ENCODE measurements around the gene PLG. TPM values are rescaled to one million over a fixed set of nuclear protein-coding genes. Genes with fewer than 3 reads are reported as not detected.
"Not testable (repeated sequence)": the region's sequence is repeated elsewhere in the genome, so short reads cannot be mapped to it uniquely, and the experiment has no call there.

Gene PLG
- total RNA-seq, 2 donors from 2014 or later: not detected

DNA sequence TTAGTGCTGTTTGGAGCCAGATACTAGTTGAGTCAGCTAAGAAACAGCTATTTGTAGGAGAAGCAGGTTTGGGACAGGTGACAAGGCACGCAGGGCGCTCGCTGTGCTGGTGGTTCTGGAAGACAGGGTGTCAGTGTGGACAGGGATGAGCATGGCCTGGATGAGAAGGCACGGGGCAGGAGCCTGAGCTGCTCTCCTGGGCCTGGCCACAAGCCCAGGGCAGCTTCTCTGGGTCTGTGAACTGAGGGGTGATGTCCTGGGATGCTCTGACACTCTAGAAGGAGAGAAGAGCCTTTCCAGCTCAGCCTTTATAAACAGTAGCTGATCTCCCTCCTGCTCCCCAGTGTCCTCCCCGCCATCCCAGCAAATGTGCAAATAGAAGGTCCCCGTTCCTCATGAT lies 37.9 kb downstream of the PLG start:
- Mint-ChIP-seq H3K9me3 (no peaks in the 10 kb centered on the region), H3K27me3 (peaks cover 6% of the 10 kb centered on the region), H3K36me3 (ENCODE audit: low read depth) (no peaks in the 10 kb centered on the region), H3K27ac (no peak overlapping the region), H3K4me1 (no peaks in the 10 kb centered on the region), H3K4me3 (no peak overlapping the region)
- ATAC-seq (replicated peaks): no peak

DNA sequence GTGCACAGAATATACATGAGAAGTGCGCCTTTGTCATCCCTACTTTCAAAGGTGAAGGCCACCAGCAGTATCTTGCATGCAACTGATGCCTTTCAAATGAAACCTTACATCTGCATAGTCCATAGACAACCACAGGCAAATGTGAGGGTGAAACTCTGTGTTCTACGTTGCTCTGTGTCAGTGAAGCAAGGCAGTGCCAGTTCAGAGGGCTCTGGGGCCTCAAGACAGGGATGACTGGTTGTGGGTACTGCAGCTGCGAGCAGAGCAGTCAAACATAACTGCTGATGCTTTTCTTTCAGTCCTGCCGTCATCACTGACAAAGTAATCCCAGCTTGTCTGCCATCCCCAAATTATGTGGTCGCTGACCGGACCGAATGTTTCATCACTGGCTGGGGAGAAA lies 39.0 kb downstream of the PLG start:
- ATAC-seq (replicated peaks): peak; percentile 84
- H3K27ac Mint-ChIP-seq; H3K9me3 Mint-ChIP-seq; H3K4me3 Mint-ChIP-seq; H3K4me1 Mint-ChIP-seq; H3K36me3 Mint-ChIP-seq (ENCODE audit: low read depth): not testable (repeated sequence)
- peaks cover 13% of the 10 kb centered on the region for H3K27me3 Mint-ChIP-seq

DNA sequence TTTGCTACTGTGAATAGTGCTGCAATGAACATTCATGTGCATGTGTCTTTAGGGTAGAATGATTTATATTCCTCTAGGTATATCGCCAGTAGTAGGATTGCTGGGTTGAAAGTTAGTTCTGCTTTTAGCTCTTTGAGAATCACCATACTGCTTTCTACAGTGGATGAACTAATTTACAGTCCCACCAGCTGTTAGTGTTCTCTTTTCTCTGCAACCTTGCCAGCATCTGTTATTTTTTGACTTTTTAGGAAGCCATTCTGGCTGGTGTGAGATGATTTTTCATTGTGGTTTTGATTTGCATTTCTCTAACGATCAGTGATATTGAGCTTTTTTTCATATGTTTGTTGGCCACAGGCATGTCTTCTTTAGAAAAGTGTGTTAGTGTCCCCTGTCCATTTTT lies 40.0 kb downstream of the PLG start:
- Mint-ChIP-seq H3K9me3 (no peaks in the 10 kb centered on the region), H3K27ac (no peak overlapping the region), H3K4me1 (no peaks in the 10 kb centered on the region), H3K4me3 (no peak overlapping the region), H3K27me3 (peaks cover 14% of the 10 kb centered on the region), H3K36me3 (ENCODE audit: low read depth) (no peaks in the 10 kb centered on the region)
- no peak for ATAC-seq (replicated peaks)

DNA sequence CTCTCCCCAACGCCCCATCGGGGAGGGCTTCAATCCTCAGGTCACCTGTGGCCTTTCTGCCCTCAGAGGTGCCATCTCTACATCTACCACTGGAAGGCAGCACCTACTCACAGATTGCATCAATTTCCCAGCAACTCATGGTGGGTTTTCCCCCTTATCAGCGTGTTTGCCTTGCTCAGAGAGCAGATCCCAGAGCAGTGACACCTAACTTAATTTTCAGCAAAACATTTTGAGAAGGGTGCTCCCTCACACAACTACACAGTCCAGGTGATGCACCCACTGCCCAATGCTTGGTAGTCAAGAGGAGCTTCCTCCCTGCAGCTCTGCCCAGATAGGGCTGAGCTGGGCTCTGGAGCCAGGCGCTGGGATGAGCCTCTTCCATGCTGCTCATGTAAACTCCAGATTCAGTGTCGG lies 48.2 kb downstream of the PLG start:
- Mint-ChIP-seq H3K4me3 (no peak overlapping the region), H3K36me3 (ENCODE audit: low read depth) (no peaks in the 10 kb centered on the region), H3K9me3 (no peaks in the 10 kb centered on the region), H3K4me1 (no peaks in the 10 kb centered on the region), H3K27me3 (peaks cover 23% of the 10 kb centered on the region), H3K27ac (no peak overlapping the region)
- peak; percentile 31 for ATAC-seq (replicated peaks)

DNA sequence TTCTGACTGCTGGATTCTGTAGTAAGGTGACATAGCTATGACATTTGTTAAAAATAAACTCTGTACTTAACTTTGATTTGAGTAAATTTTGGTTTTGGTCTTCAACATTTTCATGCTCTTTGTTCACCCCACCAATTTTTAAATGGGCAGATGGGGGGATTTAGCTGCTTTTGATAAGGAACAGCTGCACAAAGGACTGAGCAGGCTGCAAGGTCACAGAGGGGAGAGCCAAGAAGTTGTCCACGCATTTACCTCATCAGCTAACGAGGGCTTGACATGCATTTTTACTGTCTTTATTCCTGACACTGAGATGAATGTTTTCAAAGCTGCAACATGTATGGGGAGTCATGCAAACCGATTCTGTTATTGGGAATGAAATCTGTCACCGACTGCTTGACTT lies 51.2 kb downstream of the PLG start:
- ATAC-seq (replicated peaks); H3K27ac Mint-ChIP-seq; H3K4me3 Mint-ChIP-seq; H3K4me1 Mint-ChIP-seq; H3K36me3 Mint-ChIP-seq (ENCODE audit: low read depth); H3K9me3 Mint-ChIP-seq: not testable (repeated sequence)
- H3K27me3 Mint-ChIP-seq: peaks cover 37% of the 10 kb centered on the region

DNA sequence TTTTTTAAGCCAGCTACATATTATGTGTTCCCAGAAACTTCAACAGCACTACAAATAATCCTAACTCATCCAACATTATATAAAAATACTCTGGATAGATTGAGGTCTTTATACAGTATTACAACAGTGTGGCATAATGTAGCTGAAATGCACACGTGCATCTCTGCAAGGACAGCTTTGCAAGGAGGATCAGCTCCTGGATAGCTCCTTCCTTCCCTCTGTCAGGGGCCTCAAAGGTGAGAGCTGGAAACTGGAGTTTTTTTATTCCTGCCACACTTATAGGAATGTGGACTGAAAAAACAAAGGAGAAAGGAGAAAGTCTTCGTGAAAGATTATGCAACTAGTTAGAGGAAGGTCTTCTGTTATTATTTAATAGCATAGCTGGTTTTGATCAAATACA lies 53.1 kb downstream of the PLG start:
- Mint-ChIP-seq H3K4me3 (no peak overlapping the region), H3K4me1 (no peaks in the 10 kb centered on the region), H3K9me3 (no peaks in the 10 kb centered on the region), H3K27ac (no peak overlapping the region), H3K27me3 (peaks cover 42% of the 10 kb centered on the region), H3K36me3 (ENCODE audit: low read depth) (no peaks in the 10 kb centered on the region)
- ATAC-seq (replicated peaks): no peak

DNA sequence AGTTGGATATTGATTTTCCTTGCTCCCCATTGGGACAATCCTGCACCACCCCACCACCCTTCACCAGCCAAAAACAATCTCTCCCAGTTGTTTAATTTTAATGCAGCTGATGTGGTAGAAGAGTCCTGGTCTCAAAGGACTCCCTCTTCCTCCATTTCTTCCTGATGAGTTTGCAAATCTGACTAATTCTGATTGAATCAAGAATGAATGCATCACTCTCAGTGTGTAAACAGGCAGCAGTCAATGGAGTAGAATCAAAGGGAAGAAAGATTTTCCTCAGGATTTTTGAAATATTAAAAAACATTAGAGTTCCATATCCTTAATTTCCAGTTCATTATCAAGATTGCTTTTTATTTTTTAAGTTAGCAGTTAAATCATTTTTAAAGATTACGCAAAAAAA lies 54.0 kb downstream of the PLG start:
- Mint-ChIP-seq H3K4me3 (no peak overlapping the region), H3K4me1 (no peaks in the 10 kb centered on the region), H3K9me3 (no peaks in the 10 kb centered on the region), H3K27me3 (peaks cover 42% of the 10 kb centered on the region), H3K36me3 (ENCODE audit: low read depth) (no peaks in the 10 kb centered on the region), H3K27ac (no peak overlapping the region)
- ATAC-seq (replicated peaks): no peak

DNA sequence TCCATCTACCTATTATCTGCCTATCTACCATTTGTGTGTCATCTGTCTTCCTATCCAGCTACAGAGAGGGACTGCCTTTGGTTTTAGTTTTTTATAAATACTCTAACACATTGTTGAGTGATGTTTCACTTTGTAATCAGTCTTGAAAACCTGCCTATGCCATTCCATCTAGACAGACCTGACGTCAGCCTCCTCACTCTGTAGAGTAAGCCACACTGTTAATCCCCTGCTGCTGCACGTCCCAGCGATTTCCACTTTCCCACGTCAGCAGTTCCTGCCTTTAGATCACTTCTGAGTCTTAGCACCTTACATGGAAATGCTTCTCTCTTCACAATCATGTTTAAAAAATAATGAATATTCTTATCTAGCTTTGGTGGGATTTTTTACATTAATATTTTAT lies 54.8 kb downstream of the PLG start:
- no peaks in the 10 kb centered on the region for H3K4me1 Mint-ChIP-seq
- no peak for ATAC-seq (replicated peaks)
- no peak overlapping the region for H3K27ac Mint-ChIP-seq
- H3K27me3 Mint-ChIP-seq: peaks cover 42% of the 10 kb centered on the region
- no peak overlapping the region for H3K4me3 Mint-ChIP-seq
- no peaks in the 10 kb centered on the region for H3K9me3 Mint-ChIP-seq
- H3K36me3 Mint-ChIP-seq (ENCODE audit: low read depth): no peaks in the 10 kb centered on the region

DNA sequence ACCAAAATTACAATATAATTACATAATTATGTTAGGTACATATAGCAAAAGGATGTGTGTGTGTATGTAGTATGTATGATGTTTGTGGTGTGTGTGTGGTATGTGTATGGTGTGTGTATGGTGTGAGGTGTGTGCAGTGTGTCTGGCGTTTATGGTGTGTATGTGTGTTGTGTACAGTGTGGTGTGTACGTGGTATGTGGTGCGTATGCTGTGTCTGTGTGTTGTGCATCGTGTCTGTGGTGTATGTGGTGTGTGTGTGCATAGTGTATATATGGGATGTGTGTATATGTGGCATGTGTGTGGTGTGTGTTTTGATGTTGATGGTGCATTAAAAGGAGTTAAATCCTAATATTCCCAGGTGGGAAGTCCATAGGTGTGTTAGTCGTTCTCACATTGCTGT lies 62.8 kb downstream of the PLG start:
- no peak overlapping the region for H3K27ac Mint-ChIP-seq
- no peaks in the 10 kb centered on the region for H3K4me1 Mint-ChIP-seq
- peaks cover 36% of the 10 kb centered on the region for H3K27me3 Mint-ChIP-seq
- no peaks in the 10 kb centered on the region for H3K36me3 Mint-ChIP-seq (ENCODE audit: low read depth)
- H3K4me3 Mint-ChIP-seq: no peak overlapping the region
- H3K9me3 Mint-ChIP-seq: peaks cover 6% of the 10 kb centered on the region
- no peak for ATAC-seq (replicated peaks)

DNA sequence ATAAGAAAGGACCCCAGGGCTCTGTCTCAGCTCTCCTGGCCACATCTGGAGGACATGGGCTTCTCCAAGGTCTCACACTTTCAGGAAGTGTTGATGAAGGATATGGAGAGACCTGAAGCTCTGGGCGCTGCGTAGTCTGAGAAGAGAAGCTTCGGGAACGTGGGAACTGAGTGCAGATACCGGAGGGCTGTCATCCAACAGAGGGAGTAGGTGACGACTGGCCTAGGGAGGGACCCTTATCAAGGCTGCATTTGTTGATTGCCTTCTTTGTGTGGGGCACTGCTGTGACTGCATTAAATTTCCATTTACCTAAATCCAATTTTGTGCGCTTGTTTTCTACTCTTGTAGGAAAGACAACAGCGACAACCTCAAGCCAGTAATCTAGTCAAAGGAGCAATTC lies 63.4 kb downstream of the PLG start:
- H3K27me3 Mint-ChIP-seq: peaks cover 39% of the 10 kb centered on the region

DNA sequence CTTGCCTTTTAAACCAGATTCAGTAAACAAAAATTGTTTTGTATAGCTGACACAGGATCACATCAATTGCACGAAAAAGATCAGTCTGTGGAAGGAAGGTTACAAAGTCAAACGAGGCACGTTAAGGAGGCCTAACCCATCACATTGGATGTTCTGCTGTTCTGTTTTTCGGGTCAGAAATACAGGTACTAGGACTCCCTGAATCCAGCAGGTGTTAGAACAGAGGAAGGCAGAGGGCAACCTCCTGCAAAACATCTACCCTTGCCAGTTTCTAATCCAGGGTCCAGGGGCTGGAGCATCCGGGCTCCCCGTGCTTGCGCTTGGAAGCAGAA lies 64.6 kb downstream of the PLG start:
- Mint-ChIP-seq H3K27me3 (peaks cover 40% of the 10 kb centered on the region), H3K27ac (no peak overlapping the region), H3K4me3 (peak overlapping the region; percentile 23), H3K9me3 (peaks cover 6% of the 10 kb centered on the region), H3K36me3 (ENCODE audit: low read depth) (no peaks in the 10 kb centered on the region), H3K4me1 (no peaks in the 10 kb centered on the region)
- ATAC-seq (replicated peaks): no peak

More for the DNA sequence above, 63.4 kb downstream of the PLG start:
- no peaks in the 10 kb centered on the region for H3K36me3 Mint-ChIP-seq (ENCODE audit: low read depth)
- peaks cover 6% of the 10 kb centered on the region for H3K9me3 Mint-ChIP-seq
- H3K4me3 Mint-ChIP-seq: no peak overlapping the region
- ATAC-seq (replicated peaks): no peak
- no peaks in the 10 kb centered on the region for H3K4me1 Mint-ChIP-seq
- no peak overlapping the region for H3K27ac Mint-ChIP-seq

DNA sequence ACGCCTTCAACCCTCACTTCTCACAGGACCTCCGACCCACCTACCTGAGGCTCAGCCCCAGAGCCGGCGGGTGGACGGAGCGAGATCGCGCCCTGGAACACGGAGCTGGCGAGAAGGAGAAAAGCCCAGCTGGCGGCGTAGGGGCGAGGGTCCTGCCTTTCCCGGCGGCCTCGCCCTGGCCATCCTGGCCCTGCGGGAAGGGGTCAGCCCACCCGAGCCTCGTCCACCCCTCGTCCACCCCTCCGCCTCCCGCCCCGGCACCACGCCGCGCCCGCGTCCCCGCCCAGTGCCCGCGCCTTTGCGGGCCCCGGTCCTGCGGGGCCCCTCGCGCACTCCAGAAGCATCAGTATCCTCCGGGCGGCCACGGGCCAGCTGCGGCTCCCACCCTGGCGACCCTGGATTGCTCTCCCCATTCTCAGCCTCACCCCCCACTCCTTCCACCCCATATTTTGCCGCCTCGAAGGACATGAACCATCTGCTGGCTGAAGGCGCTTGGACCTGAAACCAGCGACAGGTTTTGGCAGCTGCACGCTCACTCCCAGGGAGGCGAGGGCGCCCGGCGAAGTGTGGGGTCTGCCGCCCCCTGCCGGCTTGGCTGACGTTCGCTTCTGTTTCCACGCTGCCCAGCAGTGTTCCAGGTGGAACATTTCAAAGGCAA lies 65.1 kb downstream of the PLG start:
- Mint-ChIP-seq H3K27ac (no peak overlapping the region), H3K4me3 (peak overlapping the region; percentile 71), H3K4me1 (no peaks in the 10 kb centered on the region), H3K27me3 (peaks cover 43% of the 10 kb centered on the region), H3K36me3 (ENCODE audit: low read depth) (no peaks in the 10 kb centered on the region), H3K9me3 (peaks cover 6% of the 10 kb centered on the region)
- ATAC-seq (replicated peaks): peak; percentile 85

DNA sequence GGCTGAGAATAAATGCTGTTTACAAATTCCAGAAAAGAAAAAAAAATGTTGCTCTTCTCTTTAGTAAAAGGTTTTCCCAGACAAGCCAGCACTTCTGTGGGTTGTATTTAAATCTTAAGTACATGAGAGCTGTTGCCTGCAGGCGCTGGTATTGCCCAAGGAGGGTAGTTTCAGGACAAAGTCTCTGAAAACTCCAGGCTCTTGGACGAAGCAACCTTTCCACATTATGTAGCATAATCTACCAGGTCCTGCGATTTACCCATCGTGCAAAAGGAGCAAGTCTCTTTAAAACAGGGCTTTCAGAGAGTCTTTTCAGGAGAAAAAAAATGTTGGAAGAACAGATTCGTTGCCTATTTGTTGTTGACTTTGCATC lies 65.6 kb downstream of the PLG start:
- ATAC-seq (replicated peaks): peak; percentile 13
- no peaks in the 10 kb centered on the region for H3K36me3 Mint-ChIP-seq (ENCODE audit: low read depth)
- H3K4me1 Mint-ChIP-seq: no peaks in the 10 kb centered on the region
- peak overlapping the region; percentile 71 for H3K4me3 Mint-ChIP-seq
- peaks cover 42% of the 10 kb centered on the region for H3K27me3 Mint-ChIP-seq
- H3K9me3 Mint-ChIP-seq: peaks cover 1% of the 10 kb centered on the region
- H3K27ac Mint-ChIP-seq: no peak overlapping the region

DNA sequence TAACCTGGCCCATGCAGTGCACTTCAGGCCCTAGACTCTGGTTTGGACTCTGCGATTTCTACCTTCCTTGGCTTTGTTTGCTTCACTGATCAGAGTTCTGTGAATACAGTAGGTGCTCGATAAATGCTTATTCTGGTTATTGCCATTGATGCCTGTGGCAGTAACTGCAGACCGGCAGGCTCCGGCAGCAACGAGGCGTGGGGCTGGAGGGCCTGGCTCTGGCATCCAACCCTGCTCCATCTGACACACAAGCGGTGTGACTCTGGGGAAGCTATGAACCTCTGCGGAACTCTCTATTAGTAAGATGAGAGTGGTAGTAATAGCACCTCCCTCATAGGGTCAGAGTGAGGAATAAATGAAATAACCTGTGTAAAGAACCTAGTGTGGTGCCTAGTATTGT lies 66.1 kb downstream of the PLG start:
- H3K9me3 Mint-ChIP-seq: no peaks in the 10 kb centered on the region
- no peak overlapping the region for H3K27ac Mint-ChIP-seq
- peak overlapping the region; percentile 71 for H3K4me3 Mint-ChIP-seq
- ATAC-seq (replicated peaks): no peak
- H3K36me3 Mint-ChIP-seq (ENCODE audit: low read depth): no peaks in the 10 kb centered on the region
- peaks cover 40% of the 10 kb centered on the region for H3K27me3 Mint-ChIP-seq
- H3K4me1 Mint-ChIP-seq: no peaks in the 10 kb centered on the region

DNA sequence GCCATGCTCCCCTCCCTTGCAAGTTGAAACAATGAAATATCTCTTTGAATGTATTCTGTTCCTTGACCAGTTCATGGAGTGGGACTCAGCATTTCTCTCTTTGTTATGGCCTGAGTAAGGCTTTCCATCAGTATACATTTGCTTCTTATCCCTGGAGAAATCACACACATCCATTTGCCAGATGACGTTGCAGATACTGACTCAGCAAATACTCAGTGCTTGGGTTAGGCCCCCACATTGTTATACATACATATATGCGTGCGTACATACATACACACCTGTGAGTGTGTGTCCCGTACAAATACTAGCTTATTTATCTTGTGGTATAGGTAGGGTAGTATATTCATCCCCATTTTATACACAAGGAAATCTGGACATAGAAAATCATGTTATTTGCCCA lies 72.4 kb downstream of the PLG start:
- ATAC-seq (replicated peaks): no peak
- H3K4me3 Mint-ChIP-seq: no peak overlapping the region
- no peaks in the 10 kb centered on the region for H3K4me1 Mint-ChIP-seq
- no peaks in the 10 kb centered on the region for H3K36me3 Mint-ChIP-seq (ENCODE audit: low read depth)
- no peaks in the 10 kb centered on the region for H3K9me3 Mint-ChIP-seq
- H3K27me3 Mint-ChIP-seq: peaks cover 11% of the 10 kb centered on the region
- no peak overlapping the region for H3K27ac Mint-ChIP-seq
